GM19099 (cell line): ENCODE measurements around the gene BCAT1.

Experiments
- POLR2A ChIP-seq: IDR thresholded peaks from 3 replicates; pipeline ENCODE4 v1.6.1; 2011; ENCODE audit warnings: low read depth; ENCODE audit not compliant: insufficient read length; ENCODE audit errors: extremely low read depth

The BCAT1 gene

GRCh38 chr12:24795699-24796347 lies 153.1 kb downstream of the BCAT1 start:
- no peak for TF ChIP-seq POLR2A

DNA sequence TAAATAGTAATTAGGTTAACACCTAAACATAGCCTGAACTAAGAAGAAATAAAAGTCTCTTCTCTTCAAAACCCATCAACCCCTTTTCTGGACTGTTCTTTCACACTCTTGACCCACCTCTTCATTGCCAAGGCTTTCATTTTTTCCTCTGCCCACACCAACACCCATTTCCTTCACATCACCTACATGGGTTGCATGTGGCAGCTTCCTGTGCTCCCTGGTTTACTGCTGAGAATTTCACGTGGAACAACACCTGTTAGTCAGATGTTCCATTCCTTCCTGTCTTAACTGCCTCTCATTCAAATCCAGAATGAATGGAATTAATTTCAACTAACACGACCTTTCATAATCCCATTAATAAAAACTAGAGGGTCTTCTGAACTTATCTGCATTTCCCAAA lies 157.3 kb downstream of the BCAT1 start:
- no peak for TF ChIP-seq POLR2A

- no peak for TF ChIP-seq POLR2A
Measured at GRCh38 chr12:24788886-24789285, 160.0 kb downstream of the BCAT1 start.

GRCh38 chr12:24780697-24781368 lies 168.1 kb downstream of the BCAT1 start:
- TF ChIP-seq POLR2A, result no peak

- no peak for TF ChIP-seq POLR2A
Measured at GRCh38 chr12:24778486-24779304, 170.2 kb downstream of the BCAT1 start.

- no peak for TF ChIP-seq POLR2A
Measured at GRCh38 chr12:24777359-24777758, 171.5 kb downstream of the BCAT1 start.

DNA sequence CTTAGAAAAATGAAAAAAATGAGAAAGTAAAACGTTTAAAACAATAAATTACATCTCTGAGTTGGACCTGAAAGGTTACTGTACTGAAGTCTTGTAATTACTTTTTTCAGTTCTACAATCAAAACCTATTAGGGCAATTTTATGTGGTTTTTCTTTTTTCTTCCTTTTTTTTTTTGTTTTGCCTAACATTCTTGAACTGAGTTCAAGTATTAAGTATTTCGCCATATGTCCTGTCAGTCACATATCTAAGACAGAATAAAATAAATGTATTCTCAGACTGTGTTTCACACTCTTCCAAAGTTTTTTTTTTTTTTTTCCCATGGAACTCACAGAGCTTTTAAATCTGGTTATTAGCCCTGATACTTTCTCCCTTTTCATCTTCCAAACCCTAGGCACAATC lies 172.0 kb downstream of the BCAT1 start:
- TF ChIP-seq POLR2A, result no peak

DNA sequence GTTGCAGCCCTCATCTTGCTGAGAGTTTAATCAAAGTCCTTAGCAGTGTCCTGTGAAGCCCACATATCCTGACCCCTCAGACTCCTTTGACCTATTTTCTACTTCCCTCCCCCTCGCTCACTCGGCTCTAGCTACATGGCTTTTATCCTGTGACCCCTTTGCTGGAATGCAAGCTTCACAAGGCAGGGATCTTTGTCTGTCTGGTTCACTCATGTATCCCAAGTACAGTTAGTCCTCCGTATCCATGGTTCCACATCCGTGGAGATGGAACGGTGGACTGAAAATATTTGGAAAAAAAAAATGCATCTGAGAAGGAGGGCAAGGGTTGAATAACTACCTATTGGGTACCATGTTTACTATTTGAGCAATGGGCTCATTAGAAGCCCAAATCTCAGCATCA lies 173.8 kb downstream of the BCAT1 start:
- TF ChIP-seq POLR2A, result no peak

GRCh38 chr12:24773996-24774395 lies 174.9 kb downstream of the BCAT1 start:
- no peak for TF ChIP-seq POLR2A

GRCh38 chr12:24772813-24773212 lies 176.1 kb downstream of the BCAT1 start:
- TF ChIP-seq POLR2A, result no peak

DNA sequence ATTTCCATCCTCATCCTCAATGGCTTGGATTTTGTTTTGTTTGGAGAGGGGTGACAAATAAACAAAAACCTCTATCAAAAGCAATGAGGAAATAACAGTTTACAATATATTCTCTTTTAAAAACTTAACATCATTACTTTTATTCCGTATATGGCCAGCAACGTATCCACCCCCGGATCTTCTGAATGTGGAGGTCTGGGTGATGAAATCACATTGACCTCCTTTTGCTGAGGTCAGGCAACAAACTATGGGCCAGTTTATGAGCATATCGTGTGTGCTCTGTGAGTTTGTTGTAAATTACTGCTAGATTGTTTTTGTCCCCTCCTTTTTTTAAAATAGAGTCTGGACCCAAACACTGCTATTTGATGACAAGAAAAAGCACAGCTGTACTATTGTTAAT lies 178.1 kb downstream of the BCAT1 start:
- TF ChIP-seq POLR2A, result no peak

- no peak for TF ChIP-seq POLR2A
Measured at GRCh38 chr12:24770334-24770733, 178.6 kb downstream of the BCAT1 start.

DNA sequence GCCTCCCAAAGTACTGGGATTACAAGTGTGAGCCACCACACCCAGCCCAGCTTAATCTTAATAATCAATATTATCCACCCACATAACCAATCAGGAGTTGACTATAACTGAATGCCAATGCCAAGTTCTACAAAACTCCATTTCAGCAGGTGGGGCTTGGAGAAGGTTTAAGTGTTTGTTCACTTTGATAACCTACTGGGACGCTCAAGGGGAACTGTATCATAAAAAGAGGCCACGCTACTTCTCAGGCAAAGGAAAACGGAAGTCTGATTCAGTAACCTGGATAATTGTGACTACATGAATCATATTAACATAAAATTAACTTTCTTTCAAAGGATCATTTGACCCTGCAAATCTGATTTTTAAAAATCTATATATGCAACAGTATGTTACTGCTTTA lies 179.2 kb downstream of the BCAT1 start:
- no peak for TF ChIP-seq POLR2A

- TF ChIP-seq POLR2A, result no peak
Measured at GRCh38 chr12:24768415-24768814, 180.5 kb downstream of the BCAT1 start.

DNA sequence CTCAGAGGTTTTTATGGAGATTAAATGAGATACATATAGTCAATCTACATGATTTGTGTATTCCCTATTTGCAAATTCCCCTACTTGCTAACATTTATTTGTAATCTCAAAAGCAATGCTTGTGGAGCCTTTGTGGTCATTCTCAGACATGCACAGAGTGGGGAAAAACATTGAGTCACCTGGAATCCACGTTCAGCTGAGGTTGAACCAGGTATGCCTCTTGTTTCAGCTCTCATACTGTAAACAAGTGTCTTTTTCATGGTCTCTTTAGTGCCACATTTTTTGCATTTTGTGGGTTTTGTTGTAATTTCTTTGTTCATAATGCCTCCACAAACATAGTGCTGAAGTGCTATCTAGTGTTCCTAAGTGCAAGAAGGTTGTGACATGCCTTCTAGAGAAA lies 181.9 kb downstream of the BCAT1 start:
- TF ChIP-seq POLR2A, result no peak

GRCh38 chr12:24764712-24765111 lies 184.2 kb downstream of the BCAT1 start:
- no peak for TF ChIP-seq POLR2A

GRCh38 chr12:24760606-24761378 lies 188.1 kb downstream of the BCAT1 start:
- no peak for TF ChIP-seq POLR2A
